WTC11 (cell line): ENCODE measurements around the gene MINDY1. TPM values are rescaled to one million over a fixed set of nuclear protein-coding genes. Genes with fewer than 3 reads are reported as not detected.
A peak's percentile ranks its signal among the peaks of the same experiment; 100 is the strongest.

Source experiments
- ATAC-seq: fragments of 200-7000 bp; cut with Tn5 transposase; 2 replicates; pipeline ENCODE4 v1.10.0; 2021; ENCODE audit warnings: mild to moderate bottlenecking, moderate library complexity
- CTCF ChIA-PET: fragments of 300-600 bp; sonication (Branson Sonifier 250); formaldehyde crosslinking; loops from one replicate; lab custom pipeline; 2021; ENCODE audit warnings: antibody characterized with exemption; lab: Charles Lee
- POLR2A ChIA-PET: fragments of 350-600 bp; sonication (Branson Sonifier 250); formaldehyde crosslinking; loops from one replicate; lab custom pipeline; 2021; ENCODE audit warnings: antibody characterized with exemption; lab: Charles Lee
- DNase-seq: peaks from one replicate; pipeline ENCODE4 v3.0.0; 2021; ENCODE audit warnings: low spot score
- H3K27ac Mint-ChIP-seq: 2 replicates; pipeline ENCODE4 v1.8.0; 2021; ENCODE audit warnings: mixed read lengths
- H3K27me3 Mint-ChIP-seq: 2 replicates; pipeline ENCODE4 v1.8.0; 2021; ENCODE audit warnings: low read depth, mild to moderate bottlenecking, moderate library complexity, mixed read lengths
- H3K36me3 Mint-ChIP-seq: 2 replicates; pipeline ENCODE4 v1.8.0; 2021; ENCODE audit warnings: mixed read lengths
- H3K4me1 Mint-ChIP-seq: 2 replicates; pipeline ENCODE4 v1.8.0; 2022; ENCODE audit warnings: mixed read lengths
- H3K4me3 Mint-ChIP-seq: 2 replicates; pipeline ENCODE4 v1.8.0; 2021; ENCODE audit warnings: mild to moderate bottlenecking, moderate library complexity, mixed read lengths
- H3K9me3 Mint-ChIP-seq: 2 replicates; pipeline ENCODE4 v1.8.0; 2021; ENCODE audit warnings: mixed read lengths
- E2F1 ChIP-seq: sonication (generic); formaldehyde crosslinking; IDR thresholded peaks from 2 replicates; pipeline ENCODE4 v1.8.0; 2022; ENCODE audit warnings: mild to moderate bottlenecking, missing genetic modification reagents
- ELF4 ChIP-seq: sonication (generic); formaldehyde crosslinking; IDR thresholded peaks from 2 replicates; pipeline ENCODE4 v1.8.1; 2022; ENCODE audit warnings: low read depth, mild to moderate bottlenecking, moderate library complexity, missing genetic modification reagents
- EMX1 ChIP-seq: fragments of 250-450 bp; sonication (Bioruptor Pico); IDR thresholded peaks from 2 replicates; pipeline ENCODE4 v1.8.0; 2021; ENCODE audit warnings: mild to moderate bottlenecking
- ESRRA ChIP-seq: sonication (generic); formaldehyde crosslinking; IDR thresholded peaks from 2 replicates; pipeline ENCODE4 v1.8.1; 2022; ENCODE audit warnings: mild to moderate bottlenecking, missing genetic modification reagents, borderline replicate concordance
- KAT7 ChIP-seq: sonication (generic); formaldehyde crosslinking; IDR thresholded peaks from 2 replicates; pipeline ENCODE4 v1.8.1; 2023; ENCODE audit warnings: missing genetic modification reagents, mild to moderate bottlenecking, borderline replicate concordance
- MXD4 ChIP-seq: fragments of 250-450 bp; sonication (Bioruptor Pico); IDR thresholded peaks from 2 replicates; pipeline ENCODE4 v1.8.0; 2021; ENCODE audit warnings: mild to moderate bottlenecking, moderate library complexity, borderline replicate concordance
- NFATC4 ChIP-seq: fragments of 250-450 bp; sonication (Bioruptor Pico); IDR thresholded peaks from 2 replicates; pipeline ENCODE4 v1.9.0; 2021; ENCODE audit warnings: mild to moderate bottlenecking
- NFE2L1 ChIP-seq: sonication (generic); formaldehyde crosslinking; IDR thresholded peaks from 2 replicates; pipeline ENCODE4 v1.8.1; 2023; ENCODE audit warnings: missing genetic modification reagents
- PRDM15 ChIP-seq: sonication (generic); formaldehyde crosslinking; IDR thresholded peaks from 2 replicates; pipeline ENCODE4 v1.8.0; 2022; ENCODE audit warnings: missing genetic modification reagents
- RELA ChIP-seq: sonication (generic); formaldehyde crosslinking; IDR thresholded peaks from 2 replicates; pipeline ENCODE4 v1.8.1; 2022; ENCODE audit warnings: missing genetic modification reagents, mild to moderate bottlenecking, borderline replicate concordance
- SOX15 ChIP-seq: fragments of 250-450 bp; sonication (Bioruptor Pico); IDR thresholded peaks from 2 replicates; pipeline ENCODE4 v1.9.0; 2021; ENCODE audit warnings: mild to moderate bottlenecking
- ZMAT4 ChIP-seq: fragments of 250-450 bp; sonication (Bioruptor Pico); IDR thresholded peaks from 2 replicates; pipeline ENCODE4 v1.9.0; 2021; ENCODE audit warnings: mild to moderate bottlenecking
- ZNF281 ChIP-seq: sonication (generic); formaldehyde crosslinking; IDR thresholded peaks from 2 replicates; pipeline ENCODE4 v1.8.0; 2023; ENCODE audit warnings: mild to moderate bottlenecking, missing genetic modification reagents
- ZNF532 ChIP-seq: fragments of 250-450 bp; sonication (Bioruptor Pico); IDR thresholded peaks from 2 replicates; pipeline ENCODE4 v1.9.0; 2021; ENCODE audit warnings: mild to moderate bottlenecking, borderline replicate concordance
- total RNA-seq: library from RNA; stranded (reverse); gene quantifications from 3 replicates; pipeline ENCODE4 v1.2.3, GENCODE V29; 2021

Gene MINDY1
- total RNA-seq, 1 experiment from 2014 or later, result 10.1 TPM

GRCh38 chr1:150976879-150977694, 29.6 kb downstream of the MINDY1 start:
- TF ChIP-seq ELF4 (CRISPR knock-in tag) (no peak), ZNF281 (CRISPR knock-in tag) (0 out of 2 replicates have a peak, but pooled peaks have one; percentile 31), PRDM15 (CRISPR knock-in tag) (peak; percentile 57; the same call in 1 of the 2 replicates)
- Mint-ChIP-seq H3K4me3 (peak overlapping the region; percentile 76), H3K27me3 (peaks cover 3% of the 10 kb centered on the region; the same call in 1 of the 2 replicates), H3K36me3 (no peaks in the 10 kb centered on the region), H3K9me3 (no peaks in the 10 kb centered on the region), H3K27ac (peak overlapping the region; percentile 88), H3K4me1 (peaks cover 61% of the 10 kb centered on the region)
- ChIA-PET CTCF (interaction anchor here (0.6 to 4.0 kb wide), 9 partner anchors 18 to 445 kb away, joined by 3 to 33 read pairs (median 4); partner anchors contain the start of gene MINDY1), POLR2A (interaction anchor here (0.7 to 1.5 kb wide), 2 partner anchors 19 to 29 kb away, joined by 3 to 4 read pairs; partner anchors contain the start of gene MINDY1)
- DNase-seq, result peak; percentile 67
- ATAC-seq, result peak; percentile 3

- no peaks in the 10 kb centered on the region for H3K9me3 Mint-ChIP-seq
- no peak for TF ChIP-seq ESRRA (CRISPR knock-in tag)
- no peak for TF ChIP-seq KAT7
- TF ChIP-seq MXD4 (CRISPR knock-in tag), result no peak
- TF ChIP-seq ZNF281 (CRISPR knock-in tag), result no peak
- TF ChIP-seq E2F1 (CRISPR knock-in tag), result no peak
- TF ChIP-seq NFATC4 (CRISPR knock-in tag), result no peak
- no peak for TF ChIP-seq ZNF532 (CRISPR knock-in tag)
- no peak for TF ChIP-seq NFE2L1 (CRISPR knock-in tag)
- TF ChIP-seq EMX1, result no peak
- no peak for TF ChIP-seq ZMAT4 (CRISPR knock-in tag)
- no peak for TF ChIP-seq RELA
- no peak for TF ChIP-seq SOX15
- TF ChIP-seq, all 79 proteins: peak for 0
- DNase-seq (no peak), ATAC-seq (no peak)
- POLR2A ChIA-PET, result interaction anchor here (0.7 to 1.5 kb wide), 3 partner anchors 20 to 414 kb away, joined by 3 to 4 read pairs (median 4); partner anchors contain the start of gene MINDY1
- Mint-ChIP-seq H3K27ac (peak overlapping the region; percentile 88), H3K27me3 (peaks cover 3% of the 10 kb centered on the region; the same call in 1 of the 2 replicates), H3K4me1 (peaks cover 61% of the 10 kb centered on the region), H3K4me3 (peak overlapping the region; percentile 76), H3K36me3 (no peaks in the 10 kb centered on the region)
- CTCF ChIA-PET, result interaction anchor here (0.6 to 4.0 kb wide), 11 partner anchors 19 to 445 kb away, joined by 3 to 33 read pairs (median 4); partner anchors contain the start of genes MINDY1 and SETDB1
These were observed 30.3 kb downstream of the MINDY1 start for GRCh38 chr1:150976401-150976821.
